ENCODE results near the gene FBXO31. TPM values are rescaled to one million over a fixed set of nuclear protein-coding genes. Genes with fewer than 3 reads are reported as not detected.
A peak's percentile ranks its signal among the peaks of the same experiment; 100 is the strongest.

Gene FBXO31
- total and polyA plus RNA-seq, 2 of the 8 experiments (the other 6 are each of a cell fraction or from before 2014, with no cell fraction given): 8.3 to 21.6 TPM

GRCh38 chr16:87392821-87393679 lies 9.5 kb upstream of the FBXO31 start (continued):
- TF ChIP-seq KDM1A (IDR thresholded peaks at IDR 0.05; ENCODE audit: borderline replicate concordance, low read length): no peak
- peak; percentile 35; the same call in 1 of the 2 replicates for TF ChIP-seq RBBP5 (IDR thresholded peaks at IDR 0.05; ENCODE audit: borderline replicate concordance, low read depth, low read length)
- TF ChIP-seq EGR1 (IDR thresholded peaks at IDR 0.05; ENCODE audit: borderline replicate concordance, low read depth, low read length): peak; percentile 46; the same call in 1 of the 2 replicates
- TF ChIP-seq KDM4A (IDR thresholded peaks at IDR 0.05; ENCODE audit: low read depth, low read length, severe bottlenecking): peak; percentile 55

All from H1 (cell line).